IMR-90 (cell line): ENCODE measurements around the gene NAV2. TPM values are rescaled to one million over a fixed set of nuclear protein-coding genes. Genes with fewer than 3 reads are reported as not detected.

ENCODE experiments used
- ATAC-seq: fragments of 200-7000 bp; cut with Tn5 transposase; 2 replicates; pipeline ENCODE4 v1.9.1; 2020; ENCODE audit warnings: low read depth, mild to moderate bottlenecking, moderate library complexity
- BruUV-seq: library from RNA; stranded (reverse); fragments of 400-500 nt; replicated peaks from 2 replicates; lab custom pipeline; 2021; lab: Mats Ljungman, UMichigan
- CTCF ChIA-PET: fragments of 300-600 bp; formaldehyde crosslinking; extraction: SDS; loops from one replicate; lab custom pipeline; 2021; ENCODE audit warnings: antibody characterized with exemption; lab: Yijun Ruan, JAX
- POLR2A ChIA-PET: fragments of 300-600 bp; sonication (Branson Sonifier 250); formaldehyde crosslinking; loops from one replicate; lab custom pipeline; 2022; ENCODE audit warnings: antibody characterized with exemption; ENCODE audit not compliant: unreplicated experiment; lab: Charles Lee
- DNase-seq: peaks from one replicate; pipeline ENCODE4 v3.0.0; 2013
- H2AFZ ChIP-seq: replicated peaks from 2 replicates; pipeline ENCODE3; 2013; ENCODE audit warnings: low read length, mild to moderate bottlenecking; ENCODE audit not compliant: poor library complexity
- H2AK5ac ChIP-seq: 2 replicates; pipeline ENCODE4 v1.6.1; 2013; ENCODE audit warnings: low read depth, low read length, inconsistent platforms
- H2AK9ac ChIP-seq: replicated peaks from 2 replicates; pipeline ENCODE3; 2013; ENCODE audit warnings: mild to moderate bottlenecking, low read depth, low read length, moderate library complexity; ENCODE audit not compliant: poor library complexity
- H2BK120ac ChIP-seq: 2 replicates; pipeline ENCODE4 v1.6.1; 2013; ENCODE audit warnings: low read depth, low read length, inconsistent platforms
- H2BK15ac ChIP-seq: 3 replicates; pipeline ENCODE4 v1.6.1; 2013; ENCODE audit warnings: low read depth, low read length, inconsistent platforms
- H2BK20ac ChIP-seq: 2 replicates; pipeline ENCODE4 v1.6.1; 2013; ENCODE audit warnings: low read depth, mild to moderate bottlenecking, inconsistent platforms, low read length, moderate library complexity
- H2BK5ac ChIP-seq: 2 replicates; pipeline ENCODE4 v1.6.1; 2013; ENCODE audit warnings: mild to moderate bottlenecking, low read depth, low read length, inconsistent platforms; ENCODE audit not compliant: poor library complexity, severe bottlenecking
- H3K14ac ChIP-seq: replicated peaks from 2 replicates; pipeline ENCODE4 v1.6.1; 2013; ENCODE audit warnings: low read depth, low read length, inconsistent platforms
- H3K18ac ChIP-seq: 2 replicates; pipeline ENCODE4 v1.6.1; 2013; ENCODE audit warnings: low read depth, low read length, control low read depth
- H3K23ac ChIP-seq: 2 replicates; pipeline ENCODE4 v1.6.1; 2013; ENCODE audit warnings: low read depth, low read length, inconsistent platforms
- H3K27ac ChIP-seq: 2 replicates; pipeline ENCODE4 v1.5.1; 2013; ENCODE audit warnings: mild to moderate bottlenecking, control low read depth, low read length; ENCODE audit not compliant: insufficient read depth
- H3K27me3 ChIP-seq: 2 replicates; pipeline ENCODE4 v1.6.1; 2013; ENCODE audit warnings: low read length; ENCODE audit not compliant: control insufficient read depth, insufficient read depth
- H3K36me3 ChIP-seq: 2 replicates; pipeline ENCODE4 v1.6.1; 2013; ENCODE audit warnings: low read length, mixed read lengths; ENCODE audit not compliant: control insufficient read depth, insufficient read depth
- H3K4ac ChIP-seq: 2 replicates; pipeline ENCODE4 v1.6.1; 2013; ENCODE audit warnings: low read depth, low read length, inconsistent platforms
- H3K4me1 ChIP-seq: 2 replicates; pipeline ENCODE4 v1.6.1; 2013; ENCODE audit warnings: low read length, mixed read lengths; ENCODE audit not compliant: control insufficient read depth, insufficient read depth
- H3K4me2 ChIP-seq: 2 replicates; pipeline ENCODE4 v1.6.1; 2013; ENCODE audit warnings: low read depth, mild to moderate bottlenecking, control low read depth, low read length, moderate library complexity
- H3K4me3 ChIP-seq: 2 replicates; pipeline ENCODE4 v1.5.1; 2013; ENCODE audit warnings: low read depth, mild to moderate bottlenecking, control low read depth, low read length, moderate library complexity; ENCODE audit not compliant: insufficient read depth
- H3K56ac ChIP-seq: 2 replicates; pipeline ENCODE4 v1.6.1; 2013; ENCODE audit warnings: low read length, inconsistent platforms; ENCODE audit not compliant: insufficient read depth; ENCODE audit errors: extremely low read depth
- H3K79me1 ChIP-seq, 2 experiments: 2 replicates each; pipeline ENCODE4 v1.6.1; 2013; ENCODE audit warnings: low read length in 2 of 2, inconsistent platforms in 1 of 2, low read depth in 1 of 2
- H3K9ac ChIP-seq: 2 replicates; pipeline ENCODE4 v1.6.1; 2013; ENCODE audit warnings: low read depth, low read length, control low read depth
- H3K9me1 ChIP-seq: 2 replicates; pipeline ENCODE4 v1.6.1; 2013; ENCODE audit warnings: low read length, inconsistent platforms; ENCODE audit not compliant: insufficient read depth
- H3K9me3 ChIP-seq: 2 replicates; pipeline ENCODE4 v1.6.1; 2013; ENCODE audit warnings: low read length; ENCODE audit not compliant: control insufficient read depth, insufficient read depth
- H4K20me1 ChIP-seq: 2 replicates; pipeline ENCODE4 v1.6.1; 2013; ENCODE audit warnings: low read length, inconsistent platforms; ENCODE audit not compliant: insufficient read depth
- H4K5ac ChIP-seq: 2 replicates; pipeline ENCODE4 v1.6.1; 2013; ENCODE audit warnings: mild to moderate bottlenecking, low read depth, low read length, control low read depth
- H4K8ac ChIP-seq, 2 experiments: 2 replicates each; pipeline ENCODE4 v1.6.1; 2013; ENCODE audit warnings: low read depth in 2 of 2, low read length in 2 of 2, control low read depth in 1 of 2, inconsistent platforms in 1 of 2
- H4K91ac ChIP-seq: 2 replicates; pipeline ENCODE4 v1.6.1; 2013; ENCODE audit warnings: low read depth, low read length, inconsistent platforms; ENCODE audit not compliant: insufficient read depth
- BHLHE40 ChIP-seq: fragments of 150-350 bp; IDR thresholded peaks from 2 replicates; pipeline ENCODE4 v1.6.1; 2016; ENCODE audit warnings: mild to moderate bottlenecking, low read depth, low read length
- CEBPB ChIP-seq: IDR thresholded peaks from 2 replicates; pipeline ENCODE4 v1.6.1; 2012; ENCODE audit warnings: low read depth, low read length, improper control_type of control experiment
- CHD1 ChIP-seq: IDR thresholded peaks from 2 replicates; pipeline ENCODE4 v1.6.1; 2012; ENCODE audit warnings: low read depth, low read length, improper control_type of control experiment
- CTCF ChIP-seq: conservative IDR thresholded peaks from 2 replicates; pipeline ENCODE4 v1.5.1; 2012; ENCODE audit warnings: mild to moderate bottlenecking, low read depth, low read length, improper control_type of control experiment
- ELK1 ChIP-seq: fragments of 150-350 bp; IDR thresholded peaks from 2 replicates; pipeline ENCODE4 v1.6.1; 2016; ENCODE audit warnings: low read depth, mild to moderate bottlenecking, low read length, moderate library complexity, borderline replicate concordance
- FOS ChIP-seq: fragments of 150-350 bp; IDR thresholded peaks from 2 replicates; pipeline ENCODE4 v1.6.1; 2016; ENCODE audit warnings: low read depth, low read length
- MAFK ChIP-seq: IDR thresholded peaks from 2 replicates; pipeline ENCODE4 v1.6.1; 2012; ENCODE audit warnings: low read depth, low read length, improper control_type of control experiment
- MAZ ChIP-seq: IDR thresholded peaks from 2 replicates; pipeline ENCODE4 v1.6.1; 2012; ENCODE audit warnings: low read depth, mild to moderate bottlenecking, low read length, improper control_type of control experiment, moderate library complexity, borderline replicate concordance
- MXI1 ChIP-seq: IDR thresholded peaks from 2 replicates; pipeline ENCODE4 v1.6.1; 2012; ENCODE audit warnings: low read depth, mild to moderate bottlenecking, low read length, moderate library complexity, borderline replicate concordance
- NFE2L2 ChIP-seq: fragments of 150-350 bp; IDR thresholded peaks from 2 replicates; pipeline ENCODE4 v1.6.1; 2016; ENCODE audit warnings: low read depth, mild to moderate bottlenecking, low read length
- POLR2A ChIP-seq: IDR thresholded peaks from 2 replicates; pipeline ENCODE4 v1.6.1; 2012; ENCODE audit warnings: mild to moderate bottlenecking, low read depth, low read length
- RAD21 ChIP-seq: IDR thresholded peaks from 2 replicates; pipeline ENCODE4 v1.6.1; 2012; ENCODE audit warnings: low read length, improper control_type of control experiment
- RCOR1 ChIP-seq: IDR thresholded peaks from 2 replicates; pipeline ENCODE4 v1.6.1; 2012; ENCODE audit warnings: mild to moderate bottlenecking, low read length, improper control_type of control experiment; ENCODE audit not compliant: insufficient replicate concordance
- RFX5 ChIP-seq: IDR thresholded peaks from 2 replicates; pipeline ENCODE4 v1.8.0; 2012; ENCODE audit warnings: low read depth, mild to moderate bottlenecking, low read length, moderate library complexity
- SMC3 ChIP-seq: fragments of 150-350 bp; IDR thresholded peaks from 2 replicates; pipeline ENCODE4 v1.6.1; 2016; ENCODE audit warnings: low read depth, mild to moderate bottlenecking, antibody characterized with exemption, low read length, moderate library complexity
- USF2 ChIP-seq: fragments of 150-350 bp; IDR thresholded peaks from 2 replicates; pipeline ENCODE4 v1.6.1; 2017; ENCODE audit warnings: mild to moderate bottlenecking, antibody characterized with exemption, low read length, low read depth
- WGBS, 2 experiments: methylation state at CpG; one replicate each; pipeline versions ENCODE4 v1.1.5 to v1.1.7; 2013; ENCODE audit warnings: missing lambda C conversion rate in 2 of 2; ENCODE audit not compliant: insufficient read length in 1 of 2; ENCODE audit errors: extremely low coverage in 2 of 2; 5-methylcytosine and 5-hydroxymethylcytosine counted together
- dilution Hi-C: fragments of 300-500 bp; cut with HindIII; formaldehyde crosslinking; loops from one replicate; pipeline ENCODE4 v1.14.3; 2018; ENCODE audit warnings: low sequenced_read_pairs; ENCODE audit not compliant: unreplicated experiment
- in situ Hi-C: fragments of 300-500 bp; cut with MboI; formaldehyde crosslinking; loops from 3 replicates; pipeline ENCODE4 v1.14.3; 2019; ENCODE audit warnings: low sequenced_read_pairs, inconsistent platforms, mixed read lengths
- intact Hi-C: fragments of 100-400 bp; cut with micrococcal nuclease; formaldehyde crosslinking; loops from 2 replicates; pipeline ENCODE4 v1.10.0; 2022
- polyA plus RNA-seq, 3 experiments: library from polyadenylated mRNA; depleted of rRNA; stranded (reverse); fragments of >200 nt; gene quantifications; 2 replicates each; pipeline ENCODE4 v1.2.3, GENCODE V29; 2012; ENCODE audit warnings: low replicate concordance in 1 of 3
- total RNA-seq: library from RNA; depleted of rRNA; stranded (reverse); fragments of >200 nt; gene quantifications from 2 replicates; pipeline ENCODE4 v1.2.3, GENCODE V29; 2012

NAV2 gene
- total and polyA plus RNA-seq, 2 of the 4 experiments (the other 2 are of a cell fraction) = 4.5 to 12.6 TPM

GRCh38 chr11:20042811-20043341 lies 330.2 kb downstream of the NAV2 start:
- intact Hi-C loops (no loop called here), dilution Hi-C loops (no loop called here), in situ Hi-C loops (no loop called here)
- H3K27me3 ChIP-seq = no peaks in the 10 kb centered on the region
- H3K27ac ChIP-seq = no peak overlapping the region
- peaks cover 8 to 10% of the 10 kb centered on the region in 2 experiments; a peak in 3 of 4 replicates for H3K79me1 ChIP-seq
- no peak overlapping the region for H4K91ac ChIP-seq
- H2AFZ ChIP-seq = no peak overlapping the region
- peaks cover 4% of the 10 kb centered on the region for H3K4me1 ChIP-seq
- TF ChIP-seq RCOR1 (no peak), CHD1 (no peak), MXI1 (no peak), CTCF (no peak), RFX5 (no peak), POLR2A (no peak), MAFK (no peak), NFE2L2 (no peak), CEBPB (no peak), RAD21 (no peak), FOS (no peak), MAZ (no peak), SMC3 (no peak), ELK1 (no peak), BHLHE40 (no peak), USF2 (no peak)
- H3K4ac ChIP-seq = no peak overlapping the region
- no peak overlapping the region for H2AK9ac ChIP-seq
- H3K9ac ChIP-seq = no peak overlapping the region
- H2BK15ac ChIP-seq = no peak overlapping the region
- no peak overlapping the region; the same call in 1 of the 2 replicates for H2BK20ac ChIP-seq
- CTCF ChIA-PET = no interaction called here
- no TSS peak for BruUV-seq
- no peak overlapping the region for H3K56ac ChIP-seq
- H3K18ac ChIP-seq = no peak overlapping the region
- no peak overlapping the region for H2BK120ac ChIP-seq
- peaks cover 5% of the 10 kb centered on the region; the same call in 1 of the 2 replicates for H4K20me1 ChIP-seq
- H3K9me1 ChIP-seq = peaks cover 16% of the 10 kb centered on the region; the same call in 1 of the 2 replicates
- H4K8ac ChIP-seq = no peak overlapping the region
- H3K14ac ChIP-seq = no peak overlapping the region
- no peak overlapping the region for H2AK5ac ChIP-seq
- no peak overlapping the region for H3K23ac ChIP-seq
- DNase-seq (no peak), ATAC-seq (no peak)
- H3K36me3 ChIP-seq = peaks cover 23% of the 10 kb centered on the region
- POLR2A ChIA-PET = no interaction called here
- H3K9me3 ChIP-seq = no peaks in the 10 kb centered on the region
- H2BK5ac ChIP-seq = no peak overlapping the region
- no peak overlapping the region for H4K5ac ChIP-seq
- 42% methylated on average over 2 of the region's 11 CpGs; no CpG with 5 or more reads in 1 of the 2 experiments for WGBS, 2 experiments
- H3K4me2 ChIP-seq = no peak overlapping the region
- no peak overlapping the region for H3K4me3 ChIP-seq
